Smooth muscle cell of the brain vasculature (primary cell): ENCODE data around the gene RPS6KA5.
"Not testable (repeated sequence)": the region's sequence is repeated elsewhere in the genome, so short reads cannot be mapped to it uniquely, and the experiment has no call there.

ENCODE experiments used
- DNase-seq: peaks from one replicate; pipeline ENCODE4 v3.0.0-alpha.2; 2012; ENCODE audit warnings: low read depth, low spot score

The RPS6KA5 gene

GRCh38 chr14:91067186-91067585 is 6.7 kb upstream of the RPS6KA5 start:
- no peak for DNase-seq

- DNase-seq: no peak
Observed at GRCh38 chr14:91065266-91065665, 4.8 kb upstream of the RPS6KA5 start.

- no peak for DNase-seq
Observed at GRCh38 chr14:91063119-91063518, 2.7 kb upstream of the RPS6KA5 start.

GRCh38 chr14:91062600-91062999 is 2.2 kb upstream of the RPS6KA5 start:
- no peak for DNase-seq

GRCh38 chr14:91061056-91061887 is 831 bp upstream of the RPS6KA5 start:
- DNase-seq: no peak

- DNase-seq: no peak
Observed at GRCh38 chr14:91059576-91060350, 678 bp downstream of the RPS6KA5 start.

- no peak for DNase-seq
Observed at GRCh38 chr14:91058042-91058581, 2.3 kb downstream of the RPS6KA5 start.

GRCh38 chr14:91056361-91056760 is 4.1 kb downstream of the RPS6KA5 start:
- no peak for DNase-seq

GRCh38 chr14:91055016-91055415 is 5.4 kb downstream of the RPS6KA5 start:
- no peak for DNase-seq

- DNase-seq: no peak
Observed at GRCh38 chr14:91048676-91049075, 11.8 kb downstream of the RPS6KA5 start.

GRCh38 chr14:91048265-91048664 is 12.2 kb downstream of the RPS6KA5 start:
- DNase-seq: no peak

GRCh38 chr14:91047174-91047753 is 13.2 kb downstream of the RPS6KA5 start:
- DNase-seq: no peak

GRCh38 chr14:91046488-91047072 is 13.9 kb downstream of the RPS6KA5 start:
- no peak for DNase-seq

GRCh38 chr14:91041450-91041849 is 19.0 kb downstream of the RPS6KA5 start:
- DNase-seq: no peak

GRCh38 chr14:91040545-91040944 is 19.9 kb downstream of the RPS6KA5 start:
- DNase-seq: no peak

GRCh38 chr14:91038439-91038838 is 22.0 kb downstream of the RPS6KA5 start:
- no peak for DNase-seq

GRCh38 chr14:91036741-91037469 is 23.5 kb downstream of the RPS6KA5 start:
- no peak for DNase-seq

GRCh38 chr14:91035855-91036254 is 24.6 kb downstream of the RPS6KA5 start:
- no peak for DNase-seq

GRCh38 chr14:91034379-91034778 is 26.1 kb downstream of the RPS6KA5 start:
- not testable (repeated sequence) for DNase-seq

GRCh38 chr14:91032248-91032647 is 28.2 kb downstream of the RPS6KA5 start:
- DNase-seq: no peak

- DNase-seq: no peak
Observed at GRCh38 chr14:91031666-91032065, 28.8 kb downstream of the RPS6KA5 start.
